GM19035 (cell line): ENCODE measurements around the gene ACTR3C.
A peak's percentile ranks its signal among the peaks of the same experiment; 100 is the strongest.

Experiments used
- ATAC-seq: cut with Tn5 transposase; IDR thresholded peaks from one replicate; pipeline ENCODE4 v1.9.1; 2021; ENCODE audit not compliant: unreplicated experiment

The ACTR3C gene

GRCh38 chr7:150322833-150323681, at the start of gene ACTR3C, which contains the start of gene LRRC61:
TSS of gene ACTR3C (minus strand) at chr7:150323545. CDS start at chr7:150295296, 28,249 bp downstream.
TSS of gene LRRC61 (plus strand) at chr7:150323355. CDS start at chr7:150336862, 13,507 bp downstream.
- ATAC-seq, result peak; percentile 72

- ATAC-seq, result no peak
Measured at GRCh38 chr7:150372271-150373048, 49.1 kb upstream of the ACTR3C start.

- no peak for ATAC-seq
Measured at GRCh38 chr7:150371996-150372270, 48.6 kb upstream of the ACTR3C start.

GRCh38 chr7:150371131-150371995, 48.0 kb upstream of the ACTR3C start:
- ATAC-seq, result no peak

GRCh38 chr7:150370612-150371071, 47.3 kb upstream of the ACTR3C start:
- no peak for ATAC-seq

- no peak for ATAC-seq
Measured at GRCh38 chr7:150369748-150370501, 46.6 kb upstream of the ACTR3C start.

GRCh38 chr7:150368884-150369747, 45.8 kb upstream of the ACTR3C start:
- peak; percentile 46 for ATAC-seq

GRCh38 chr7:150368096-150368883, 44.9 kb upstream of the ACTR3C start, which contains the start of gene REPIN1:
TSS of gene REPIN1 (plus strand) at chr7:150368822. CDS start at chr7:150369712, 890 bp downstream.
- ATAC-seq, result peak; percentile 54

GRCh38 chr7:150367677-150368095, 44.3 kb upstream of the ACTR3C start:
- ATAC-seq, result no peak

GRCh38 chr7:150365673-150366398, 42.5 kb upstream of the ACTR3C start:
- no peak for ATAC-seq

- ATAC-seq, result no peak
Measured at GRCh38 chr7:150365194-150365593, 41.8 kb upstream of the ACTR3C start.

- ATAC-seq, result no peak
Measured at GRCh38 chr7:150363872-150364271, 40.5 kb upstream of the ACTR3C start.

GRCh38 chr7:150363370-150363769, 40.0 kb upstream of the ACTR3C start:
- no peak for ATAC-seq

- no peak for ATAC-seq
Measured at GRCh38 chr7:150361807-150362621, 38.7 kb upstream of the ACTR3C start.

GRCh38 chr7:150361402-150361801, 38.1 kb upstream of the ACTR3C start:
- ATAC-seq, result no peak

GRCh38 chr7:150360363-150361058, 37.2 kb upstream of the ACTR3C start:
- no peak for ATAC-seq
